Cortex of kidney (tissue), 1 donor: ENCODE data around the gene UNC5CL.

Experiments used
- DNase-seq: peaks from one replicate; lab custom pipeline; 2025; lab: John Stamatoyannopoulos, UW

Gene UNC5CL

GRCh38 chr6:41063884-41064285 lies 24.9 kb upstream of the UNC5CL start:
- no peak for DNase-seq

DNA sequence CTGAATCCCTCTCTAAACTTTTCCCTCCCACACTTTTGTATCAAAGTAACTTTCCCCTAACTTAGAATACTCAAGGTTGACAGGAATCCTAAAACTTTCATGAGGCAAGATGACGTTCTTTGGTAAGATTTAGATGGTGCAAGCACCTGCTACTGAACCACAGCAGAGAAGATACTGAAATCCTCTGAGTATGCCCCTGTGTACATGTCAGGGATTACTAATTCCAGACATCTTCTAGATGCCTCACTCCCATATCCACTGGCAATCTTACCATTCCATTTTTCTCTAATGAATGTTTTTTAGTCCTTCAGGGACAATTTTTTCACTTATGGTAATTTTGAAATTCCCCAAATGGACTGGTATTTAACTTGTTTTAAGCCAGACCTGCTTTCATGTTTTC lies 23.0 kb upstream of the UNC5CL start:
- DNase-seq, result no peak

DNA sequence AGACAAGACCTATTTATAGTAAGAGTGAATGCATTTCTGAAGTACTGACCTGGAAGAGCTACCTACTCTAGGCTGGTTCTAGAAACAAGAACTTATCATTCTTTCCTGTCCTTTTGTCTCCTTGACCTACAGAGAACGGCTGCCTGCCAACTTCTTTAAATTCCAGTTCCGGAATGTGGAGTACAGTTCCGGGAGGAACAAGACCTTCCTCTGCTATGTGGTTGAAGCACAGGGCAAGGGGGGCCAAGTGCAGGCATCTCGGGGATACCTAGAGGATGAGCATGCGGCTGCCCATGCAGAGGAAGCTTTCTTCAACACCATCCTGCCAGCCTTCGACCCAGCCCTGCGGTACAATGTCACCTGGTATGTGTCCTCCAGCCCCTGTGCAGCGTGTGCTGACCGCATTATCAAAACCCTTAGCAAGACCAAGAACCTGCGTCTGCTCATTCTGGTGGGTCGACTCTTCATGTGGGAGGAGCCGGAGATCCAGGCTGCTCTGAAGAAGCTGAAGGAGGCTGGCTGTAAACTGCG lies 22.2 kb upstream of the UNC5CL start:
- DNase-seq, result no peak

- no peak for DNase-seq
Observed at GRCh38 chr6:41059556-41059955, 20.5 kb upstream of the UNC5CL start.

GRCh38 chr6:41058783-41059181 lies 19.8 kb upstream of the UNC5CL start:
- no peak for DNase-seq

DNA sequence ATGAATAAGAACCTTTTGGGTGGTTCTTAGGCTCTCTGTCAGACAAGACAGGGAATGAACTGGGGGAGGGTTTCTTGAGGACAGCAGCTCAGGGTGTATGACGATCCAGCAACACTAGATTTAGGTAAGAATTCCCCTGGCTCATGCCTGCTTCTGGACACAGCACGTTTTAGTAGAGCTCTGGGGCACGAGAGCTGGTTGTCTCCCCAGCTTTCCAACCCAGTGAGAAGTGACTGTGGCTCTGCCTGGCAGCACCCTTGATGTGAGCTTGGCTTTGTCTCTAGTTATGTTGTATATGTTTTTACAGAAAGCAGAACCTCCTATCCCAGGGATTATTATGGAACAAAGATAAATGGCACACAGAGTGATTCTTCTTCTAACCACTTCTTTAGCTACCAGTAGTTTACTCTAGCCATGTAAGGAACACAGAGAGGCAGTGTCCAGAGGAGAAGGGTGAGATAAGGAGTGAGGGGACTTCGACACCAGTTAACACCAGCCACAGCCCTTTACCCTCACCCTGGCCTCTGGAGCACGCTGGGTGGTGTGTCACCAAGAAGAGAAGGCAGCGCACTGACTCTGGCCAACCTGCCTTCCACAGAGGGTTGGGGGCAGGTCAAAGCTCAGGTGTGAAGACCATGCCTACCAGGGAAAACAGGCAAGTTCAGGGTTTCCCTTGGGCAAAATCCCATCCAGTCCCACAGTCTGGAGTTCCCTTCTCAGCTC lies 17.9 kb upstream of the UNC5CL start:
- no peak for DNase-seq

GRCh38 chr6:41055149-41055548 lies 16.1 kb upstream of the UNC5CL start:
- DNase-seq, result no peak

- DNase-seq, result no peak
Observed at GRCh38 chr6:41054511-41054910, 15.5 kb upstream of the UNC5CL start.

- no peak for DNase-seq
Observed at GRCh38 chr6:41053041-41053440, 14.0 kb upstream of the UNC5CL start, which contains the start of gene APOBEC2. Gene APOBEC2, plus strand, starts transcription at chr6:41053202. Its CDS starts 146 bp downstream, at chr6:41053348.

DNA sequence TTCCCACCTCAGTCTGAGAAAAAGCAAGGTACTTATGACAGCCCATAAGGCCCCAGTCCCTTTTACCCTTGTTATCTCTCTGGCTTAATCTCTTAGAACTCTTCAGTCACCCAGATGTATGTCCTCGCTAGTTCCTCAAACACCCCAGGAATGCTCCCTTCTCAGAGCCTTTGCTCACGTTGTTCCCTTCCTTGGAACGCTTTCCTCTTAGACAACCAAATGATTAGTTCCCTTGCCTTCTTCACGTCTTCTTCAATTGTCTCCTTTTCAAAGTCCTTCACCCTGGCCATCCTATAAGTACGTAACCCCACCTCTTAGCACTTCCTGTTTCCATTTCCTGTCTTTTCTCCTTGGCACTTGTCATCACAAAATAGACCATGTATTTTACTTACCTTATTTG lies 12.9 kb upstream of the UNC5CL start:
- no peak for DNase-seq

DNA sequence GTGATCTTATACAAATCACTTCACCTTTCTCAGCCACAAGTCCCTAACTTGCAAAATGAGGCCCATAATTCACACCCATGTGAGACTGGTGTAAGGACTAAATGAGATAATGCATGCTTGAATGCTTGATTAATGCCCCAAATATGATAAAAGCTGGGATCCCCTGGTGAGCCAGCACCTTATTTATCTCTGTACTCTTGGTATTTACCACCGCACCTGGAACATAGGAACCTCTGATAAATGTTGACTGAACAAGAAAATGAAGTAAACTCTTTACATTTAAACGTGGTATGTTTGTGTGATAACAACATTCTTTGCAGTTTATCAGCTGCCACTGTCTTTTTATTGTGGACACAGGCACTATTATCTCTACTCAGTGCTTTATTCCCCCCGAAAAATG lies 11.5 kb upstream of the UNC5CL start:
- no peak for DNase-seq

DNA sequence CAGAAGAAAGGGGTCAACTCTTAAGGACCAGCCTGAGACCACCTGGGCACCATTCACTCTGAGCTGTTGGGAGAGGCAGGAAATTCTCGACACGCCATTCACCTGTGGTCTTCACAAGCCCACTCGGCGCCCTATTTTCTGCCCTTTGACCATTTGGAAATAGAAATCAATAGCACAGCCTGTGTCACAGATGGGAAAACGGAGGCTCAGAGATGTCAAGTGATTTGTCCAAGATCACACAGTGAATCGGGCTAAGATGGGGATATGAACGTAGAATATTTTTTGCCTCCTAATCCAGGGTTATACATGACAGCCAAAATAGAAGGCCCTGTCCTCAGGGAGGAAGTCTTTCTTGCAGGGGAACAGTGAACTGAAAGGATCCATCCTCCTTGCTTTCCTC lies 10.9 kb upstream of the UNC5CL start:
- no peak for DNase-seq

DNA sequence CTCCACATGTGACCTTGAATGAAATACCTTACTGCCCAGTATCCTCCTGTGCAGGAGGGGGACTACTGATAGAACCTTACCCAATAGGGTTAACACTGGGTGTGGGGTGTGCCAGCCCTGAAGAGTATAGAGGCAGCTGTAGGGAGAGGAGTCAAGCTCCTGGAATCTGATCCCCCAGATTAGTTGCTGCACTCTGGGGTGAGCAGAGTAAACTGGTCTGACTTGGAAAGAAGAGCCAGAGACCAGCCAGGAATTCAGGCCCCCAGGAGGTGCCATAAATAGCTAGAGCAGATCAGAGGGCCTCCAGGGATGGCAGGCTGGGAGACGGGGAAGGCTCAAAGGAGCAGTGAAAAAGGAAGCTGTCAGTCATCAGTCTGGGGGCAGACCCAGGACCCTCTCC lies 10.5 kb upstream of the UNC5CL start:
- DNase-seq, result no peak

- DNase-seq, result no peak
Observed at GRCh38 chr6:41047745-41048732, 9.0 kb upstream of the UNC5CL start.

DNA sequence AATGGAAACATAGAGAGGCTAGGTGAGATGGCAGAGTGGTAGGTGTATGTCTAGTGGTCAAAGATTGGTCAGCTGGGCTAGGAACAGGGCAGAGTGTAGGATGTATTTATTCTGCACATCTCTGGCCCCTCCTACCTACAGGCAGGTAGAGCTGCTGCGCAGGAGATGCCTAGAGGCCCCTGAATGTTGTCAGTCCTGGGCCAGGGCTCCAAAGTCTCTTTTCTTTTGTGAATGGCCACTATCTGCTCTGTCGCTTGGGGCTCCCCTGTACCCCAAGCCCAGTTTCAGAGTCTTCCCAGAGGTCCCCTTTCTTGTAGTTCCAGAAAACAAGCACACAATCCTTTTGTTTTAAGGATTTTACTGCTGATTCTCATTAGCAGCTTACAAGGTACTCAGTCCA lies 8.3 kb upstream of the UNC5CL start:
- DNase-seq, result no peak

- DNase-seq, result no peak
Observed at GRCh38 chr6:41046084-41046483, 7.1 kb upstream of the UNC5CL start.

DNA sequence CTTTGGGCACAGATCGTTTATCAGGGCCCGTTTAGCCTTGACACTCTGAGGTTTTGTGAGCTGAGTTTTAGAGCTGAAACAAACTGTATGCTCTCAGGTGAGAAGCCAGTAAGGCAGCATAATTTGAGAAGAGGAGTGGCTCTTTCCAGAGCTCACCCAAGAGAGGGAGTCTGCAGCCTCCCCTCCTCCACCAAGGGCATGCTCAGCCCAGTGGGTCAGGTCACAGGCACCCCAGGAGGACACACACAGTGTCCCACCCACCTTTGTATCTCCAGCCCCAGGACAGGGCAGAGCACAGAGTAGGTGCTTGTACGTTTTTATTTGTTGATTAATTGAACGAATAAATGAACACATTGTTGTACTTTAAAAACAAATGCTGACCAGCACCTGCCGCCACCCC lies 6.6 kb upstream of the UNC5CL start:
- DNase-seq, result no peak

DNA sequence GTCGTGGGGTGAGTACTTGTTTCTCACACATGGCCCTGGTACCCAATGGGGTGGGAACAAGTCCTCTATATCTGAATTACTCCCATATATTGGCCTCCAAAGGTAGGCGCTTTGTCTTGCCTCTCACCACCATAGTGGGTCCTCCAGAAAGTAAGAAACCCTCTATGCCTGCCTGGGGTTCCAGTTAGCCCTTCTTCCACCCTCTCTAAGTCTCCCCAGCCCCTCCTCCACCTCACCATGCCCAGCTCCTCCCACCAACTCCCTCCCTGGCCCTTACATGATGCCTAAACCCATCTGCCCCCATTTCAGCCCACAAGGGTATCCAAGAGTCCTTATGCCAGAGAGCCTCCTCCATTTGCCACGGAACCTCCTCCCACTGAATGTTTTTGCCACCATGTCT lies 4.1 kb upstream of the UNC5CL start:
- no peak for DNase-seq

DNA sequence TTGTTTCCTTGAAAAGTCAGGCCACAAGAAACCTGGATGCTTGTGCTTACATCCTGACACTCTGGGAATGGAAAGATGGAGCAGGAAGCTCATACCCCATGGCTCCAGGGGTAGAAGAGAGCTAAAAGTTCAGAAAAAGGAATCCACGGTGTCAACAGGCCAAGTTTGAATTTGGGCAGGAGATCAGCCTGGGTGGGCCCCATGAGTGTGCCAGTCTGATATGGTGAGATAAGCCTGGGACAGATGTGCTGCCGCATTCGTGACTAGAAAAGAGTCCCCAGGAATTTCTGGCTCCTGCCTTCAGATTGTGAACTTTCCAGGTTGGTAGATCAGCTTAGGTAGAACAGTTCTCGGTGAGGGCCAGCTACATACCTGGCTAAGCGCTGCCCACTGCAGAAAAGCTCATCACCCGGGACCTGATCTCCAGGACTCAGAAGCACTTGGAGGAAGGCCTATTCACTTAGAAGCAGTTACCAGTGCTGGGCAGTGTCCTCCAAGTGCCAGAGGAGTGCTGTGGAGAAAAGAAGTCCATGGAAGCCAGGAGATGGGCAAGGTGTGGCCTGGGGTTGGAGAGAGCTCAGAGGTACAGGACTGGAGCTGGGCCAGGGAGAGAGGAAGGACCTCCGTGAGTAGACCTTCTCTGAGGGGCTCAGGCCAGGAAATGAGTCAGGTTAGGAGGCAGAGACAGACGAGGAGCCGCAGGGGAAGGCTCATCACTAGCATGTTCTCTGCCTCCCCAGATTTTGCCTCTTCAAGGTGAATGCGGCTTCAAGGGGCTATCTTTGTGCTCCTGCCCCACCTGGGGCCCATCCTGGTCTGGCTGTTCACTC lies 3.4 kb upstream of the UNC5CL start, which contains the start of gene TSPO2:
Gene TSPO2 (plus strand): TSS at position 242 of the 830 bp plus-strand sequence. CDS start 519 bp downstream, at position 761.
- DNase-seq, result no peak

DNA sequence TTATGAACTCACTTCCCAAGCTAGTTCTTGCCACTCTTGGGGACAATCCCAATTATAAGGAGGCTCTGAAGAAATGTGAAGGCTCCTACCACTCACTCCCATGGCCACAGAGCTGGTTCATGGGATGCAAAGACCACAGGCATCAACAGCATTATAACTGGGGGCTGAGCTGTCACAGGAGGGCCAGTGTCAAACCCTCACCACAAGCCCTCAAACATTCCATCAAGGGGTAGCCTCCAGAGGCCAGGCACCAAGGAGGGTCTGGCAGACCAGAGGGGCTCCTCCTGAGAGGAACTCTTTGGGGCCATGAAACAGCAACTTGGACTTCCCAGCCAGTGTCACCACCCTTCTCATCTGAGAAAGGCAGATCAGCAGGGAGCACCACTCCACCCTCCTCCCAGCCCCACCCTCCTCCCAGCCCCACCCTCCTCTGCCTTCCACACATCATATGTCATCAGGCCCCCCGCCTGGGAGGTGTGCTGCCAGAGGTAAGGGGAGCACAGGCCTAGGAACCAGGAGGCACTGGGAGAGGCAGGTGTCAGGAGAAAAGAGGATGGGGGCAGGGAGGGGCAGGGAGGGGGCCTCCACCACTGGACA lies 2.0 kb upstream of the UNC5CL start:
- DNase-seq, result no peak
